COLO668 (cell line): ENCODE results near the gene REPIN1.

Experiments
- DNase-seq: peaks from one replicate; lab custom pipeline; 2025; ENCODE audit not compliant: unreplicated experiment; lab: John Stamatoyannopoulos, UW

REPIN1 gene

DNA sequence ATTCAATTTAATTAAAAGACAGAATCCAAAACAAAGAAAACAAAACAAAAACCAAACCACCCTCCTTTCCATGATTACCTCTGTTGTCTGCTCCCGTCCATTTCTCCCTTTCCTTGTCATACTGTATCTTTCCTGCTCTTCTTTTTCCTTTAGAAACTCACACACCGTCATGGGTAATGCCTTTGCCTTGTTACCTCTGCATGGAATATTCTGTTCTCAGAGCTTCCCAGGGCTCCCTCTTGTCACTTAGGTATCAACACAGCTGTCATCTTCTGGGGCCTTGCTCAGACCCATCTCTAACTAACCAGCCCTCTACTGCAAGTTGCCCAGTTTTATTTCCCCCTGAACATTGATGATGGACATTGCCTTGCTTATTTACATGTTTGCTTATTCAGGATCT, 51.6 kb downstream of the REPIN1 start:
- no peak for DNase-seq

DNA sequence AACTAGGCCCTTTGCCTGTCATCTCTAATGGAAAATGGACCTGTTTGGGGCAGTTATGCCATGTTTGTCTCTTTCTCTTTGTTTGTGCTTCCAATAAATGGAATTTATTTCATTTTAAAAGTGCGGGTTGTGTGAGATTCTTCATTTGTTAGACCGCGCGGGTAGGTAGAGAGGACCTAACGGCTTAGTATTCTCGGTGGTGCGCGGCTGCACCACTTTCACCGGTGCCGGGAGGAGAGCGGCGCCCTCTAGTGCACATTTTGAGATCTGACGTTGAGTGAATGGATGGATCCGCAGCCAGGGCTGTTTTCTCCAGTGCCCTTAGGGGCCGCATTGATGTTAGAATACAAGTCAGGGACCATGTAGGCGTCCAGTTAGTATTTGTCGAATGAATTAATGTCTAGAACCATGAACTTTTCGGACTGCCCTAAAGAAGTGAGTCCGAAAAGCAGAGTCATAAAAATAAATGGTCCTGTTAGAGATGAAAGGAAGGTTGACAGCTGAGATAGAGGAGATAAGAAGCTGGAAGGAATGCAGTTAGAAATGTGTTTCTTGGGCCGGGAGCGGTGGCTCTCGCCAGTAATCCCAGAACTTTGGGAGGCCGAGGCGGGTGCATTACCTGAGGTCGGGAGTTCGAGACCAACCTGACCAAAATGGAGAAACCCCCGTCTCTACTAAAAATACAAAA, 52.5 kb downstream of the REPIN1 start:
- peak; percentile 84 for DNase-seq

DNA sequence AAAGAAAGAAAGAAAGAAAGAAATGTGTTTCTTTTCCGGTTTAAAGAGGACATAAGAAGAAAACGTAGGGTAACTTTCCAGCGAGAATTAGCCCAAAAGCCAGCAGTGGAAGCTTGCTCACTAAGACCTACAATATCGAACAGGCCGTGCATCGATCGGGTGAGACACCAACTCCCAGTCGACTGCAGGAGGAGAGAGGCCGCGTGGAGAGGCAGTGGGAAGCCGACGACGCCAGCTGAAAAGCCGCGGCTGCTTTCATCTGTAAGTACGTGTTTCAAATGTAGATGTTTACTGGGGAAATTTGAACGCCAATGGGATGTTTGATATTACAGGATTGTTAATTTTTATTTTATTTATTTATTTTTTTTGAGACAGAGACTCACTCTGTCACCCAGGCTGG, 53.2 kb downstream of the REPIN1 start:
- no peak for DNase-seq
